Mammary epithelial cell (primary cell): ENCODE measurements around the gene KCNJ14.

Experiments
- EZH2 ChIP-seq: IDR thresholded peaks from 2 replicates; pipeline ENCODE4 v1.6.1; 2012; ENCODE audit warnings: low read length, inconsistent platforms, borderline replicate concordance
- TF ChIP-seq, protein P1 (sequence below), 2 donors: IDR thresholded peaks in 1 of 2; conservative IDR thresholded peaks in 1 of 2; 2 replicates each; pipeline ENCODE4 v1.5.1; 2011 to 2012; ENCODE audit warnings: inconsistent platforms in 2 of 2, low read length in 2 of 2, mild to moderate bottlenecking in 2 of 2, control low read depth in 1 of 2, low read depth in 1 of 2; ENCODE audit not compliant: insufficient read depth in 1 of 2; ENCODE audit errors: extremely low read depth in 1 of 2

DNA sequence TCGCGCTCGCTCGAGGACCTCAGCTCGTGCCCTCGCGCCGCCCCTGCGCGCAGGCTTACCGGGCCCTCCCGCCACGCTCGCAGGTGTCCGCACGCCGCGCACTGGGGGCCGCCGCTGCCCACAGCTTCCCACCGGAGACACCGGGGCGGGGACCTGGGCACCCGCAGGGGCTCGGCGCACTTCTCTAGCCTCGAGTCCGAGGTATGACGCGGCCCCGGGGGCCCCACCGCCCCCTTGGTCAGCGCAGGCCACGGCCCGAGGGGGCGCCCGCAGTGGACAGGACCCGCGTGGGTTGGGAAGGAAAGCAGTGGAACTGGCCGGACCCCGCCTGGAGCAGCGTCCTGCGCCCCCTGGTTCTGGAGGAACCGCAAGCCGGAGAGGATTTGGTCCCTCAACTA is 11.6 kb upstream of the KCNJ14 start:
- TF ChIP-seq EZH2, result no peak
- TF ChIP-seq, protein P1, sequence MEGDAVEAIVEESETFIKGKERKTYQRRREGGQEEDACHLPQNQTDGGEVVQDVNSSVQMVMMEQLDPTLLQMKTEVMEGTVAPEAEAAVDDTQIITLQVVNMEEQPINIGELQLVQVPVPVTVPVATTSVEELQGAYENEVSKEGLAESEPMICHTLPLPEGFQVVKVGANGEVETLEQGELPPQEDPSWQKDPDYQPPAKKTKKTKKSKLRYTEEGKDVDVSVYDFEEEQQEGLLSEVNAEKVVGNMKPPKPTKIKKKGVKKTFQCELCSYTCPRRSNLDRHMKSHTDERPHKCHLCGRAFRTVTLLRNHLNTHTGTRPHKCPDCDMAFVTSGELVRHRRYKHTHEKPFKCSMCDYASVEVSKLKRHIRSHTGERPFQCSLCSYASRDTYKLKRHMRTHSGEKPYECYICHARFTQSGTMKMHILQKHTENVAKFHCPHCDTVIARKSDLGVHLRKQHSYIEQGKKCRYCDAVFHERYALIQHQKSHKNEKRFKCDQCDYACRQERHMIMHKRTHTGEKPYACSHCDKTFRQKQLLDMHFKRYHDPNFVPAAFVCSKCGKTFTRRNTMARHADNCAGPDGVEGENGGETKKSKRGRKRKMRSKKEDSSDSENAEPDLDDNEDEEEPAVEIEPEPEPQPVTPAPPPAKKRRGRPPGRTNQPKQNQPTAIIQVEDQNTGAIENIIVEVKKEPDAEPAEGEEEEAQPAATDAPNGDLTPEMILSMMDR (conservative IDR thresholded peaks at IDR 0.05 in 1 of 2, IDR thresholded peaks at IDR 0.05 in 1 of 2; ENCODE audit: extremely low read depth in 1 of 2, insufficient read depth in 1 of 2, low read depth in 1 of 2, low read length in 2 of 2), result no peak
